Measurements from ENCODE around the gene GRAP2. TPM values are rescaled to one million over a fixed set of nuclear protein-coding genes. Genes with fewer than 3 reads are reported as not detected.
"Not testable (repeated sequence)": the region's sequence is repeated elsewhere in the genome, so short reads cannot be mapped to it uniquely, and the experiment has no call there.

GRAP2 gene
- total RNA-seq, result not detected in 2 replicates

DNA sequence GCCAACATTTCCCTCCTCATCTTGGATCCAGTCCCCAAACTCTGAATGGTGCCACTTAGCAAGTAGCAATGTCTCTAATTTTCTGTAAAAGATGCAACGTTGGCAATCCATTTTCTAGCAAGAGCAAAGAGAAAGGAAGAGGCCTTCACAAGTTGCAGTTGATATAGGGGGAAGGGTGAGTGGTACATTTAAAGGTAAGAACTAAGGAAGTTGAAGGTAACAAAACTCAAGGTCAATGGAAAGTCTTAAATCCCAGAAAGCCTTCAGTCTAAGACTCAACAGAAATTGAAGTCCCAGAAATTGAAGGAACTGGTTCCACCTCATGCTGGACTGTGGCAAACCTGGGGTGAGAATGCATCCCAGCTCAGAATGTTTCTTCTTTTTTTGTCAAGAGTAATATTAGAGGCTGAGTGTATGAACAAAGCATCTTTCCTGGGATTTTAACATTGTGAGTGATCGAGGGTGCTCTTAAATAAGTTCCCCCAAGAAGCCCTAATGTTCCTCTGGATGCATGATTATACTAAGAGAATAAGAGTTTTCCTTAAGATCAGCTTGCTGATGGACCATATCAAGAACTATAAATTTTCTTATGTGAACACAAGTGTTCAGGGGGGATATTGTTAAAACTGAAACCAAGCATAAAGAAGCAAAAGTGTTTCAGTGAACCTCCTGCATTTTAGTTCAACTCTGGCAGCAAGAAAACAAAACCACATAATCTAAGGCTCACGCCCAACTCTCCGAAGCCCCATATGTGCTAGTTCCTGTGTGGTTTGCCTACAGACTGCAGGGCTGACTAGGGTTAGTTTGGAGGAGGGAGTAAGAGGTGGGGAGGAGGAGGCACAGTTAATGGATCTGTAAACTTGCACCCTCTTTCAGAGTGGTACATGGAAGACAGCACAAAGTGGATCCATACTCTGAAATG is at the start of gene GRAP2:
GRAP2 (plus strand) TSS at position 779 of the 922 bp plus-strand sequence. CDS start 46,023 bp downstream, outside the sequence.
- DNase-seq (ENCODE audit: low read depth), result no peak

DNA sequence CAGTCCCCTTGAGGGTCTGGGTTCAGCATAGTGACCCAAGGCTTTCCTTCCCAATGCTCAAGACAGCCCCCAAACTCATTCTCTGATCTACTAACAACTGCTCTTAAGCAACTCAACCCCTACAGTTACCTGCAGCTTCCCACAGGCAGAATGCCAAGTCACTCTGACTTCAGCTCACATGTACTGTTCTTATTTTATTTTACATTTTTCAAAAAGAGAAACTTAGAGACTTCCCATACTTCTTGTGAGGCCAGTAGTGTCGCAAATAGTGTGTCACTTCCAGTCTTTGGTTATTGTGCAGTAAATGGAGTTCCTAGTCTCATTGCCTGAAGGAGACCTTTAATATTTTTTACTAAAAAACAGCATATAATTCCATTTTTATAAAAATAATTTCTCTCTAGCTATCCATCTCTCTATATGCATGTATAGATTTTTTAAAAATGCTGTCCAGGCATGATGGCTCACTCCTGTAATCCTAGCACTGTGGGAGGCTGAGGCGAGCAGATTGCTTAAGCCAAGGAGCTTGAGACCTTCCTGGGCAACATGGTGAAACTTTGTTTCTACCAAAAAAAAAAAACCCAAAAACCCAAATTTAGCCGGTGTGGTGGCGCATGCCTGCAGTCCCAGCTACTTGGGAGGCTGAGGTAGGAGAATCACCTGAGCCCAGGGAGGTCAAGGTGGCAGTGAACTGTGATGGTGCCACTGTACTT is 49.1 kb upstream of the GRAP2 start:
- no peak for DNase-seq (ENCODE audit: low read depth)

- no peak for DNase-seq (ENCODE audit: low read depth)
These were observed 48.1 kb upstream of the GRAP2 start for GRCh38 chr22:39852799-39853198.

- DNase-seq (ENCODE audit: low read depth), result no peak
These were observed 44.3 kb upstream of the GRAP2 start for GRCh38 chr22:39856588-39856987.

GRCh38 chr22:39859903-39860588 is 40.8 kb upstream of the GRAP2 start:
- DNase-seq (ENCODE audit: low read depth), result no peak

- DNase-seq (ENCODE audit: low read depth), result no peak
These were observed 32.1 kb upstream of the GRAP2 start for GRCh38 chr22:39868741-39869140.

DNA sequence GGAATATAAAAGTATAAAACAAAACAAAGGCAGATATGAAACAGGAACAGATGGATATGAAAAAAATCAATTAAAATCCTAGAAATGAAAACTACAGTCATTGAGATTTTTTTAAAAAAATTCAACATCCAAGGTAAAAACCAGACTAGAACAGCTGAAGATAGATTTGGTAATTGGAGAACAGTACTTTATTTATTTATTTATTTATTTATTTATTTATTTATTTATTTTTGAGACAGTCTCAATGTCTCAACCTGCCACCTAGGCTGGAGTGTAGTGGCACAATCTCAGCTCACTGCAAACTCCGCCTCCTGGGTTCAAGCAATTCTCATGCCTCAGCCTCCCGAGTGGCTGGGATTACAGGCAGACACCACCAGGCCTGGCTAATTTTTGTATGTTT is 31.1 kb upstream of the GRAP2 start:
- not testable (repeated sequence) for DNase-seq (ENCODE audit: low read depth)

- DNase-seq (ENCODE audit: low read depth), result no peak
These were observed 29.7 kb upstream of the GRAP2 start for GRCh38 chr22:39871008-39871798.

GRCh38 chr22:39872548-39872947 is 28.3 kb upstream of the GRAP2 start:
- DNase-seq (ENCODE audit: low read depth), result no peak

- DNase-seq (ENCODE audit: low read depth), result no peak
These were observed 26.9 kb upstream of the GRAP2 start for GRCh38 chr22:39873965-39874364.

DNA sequence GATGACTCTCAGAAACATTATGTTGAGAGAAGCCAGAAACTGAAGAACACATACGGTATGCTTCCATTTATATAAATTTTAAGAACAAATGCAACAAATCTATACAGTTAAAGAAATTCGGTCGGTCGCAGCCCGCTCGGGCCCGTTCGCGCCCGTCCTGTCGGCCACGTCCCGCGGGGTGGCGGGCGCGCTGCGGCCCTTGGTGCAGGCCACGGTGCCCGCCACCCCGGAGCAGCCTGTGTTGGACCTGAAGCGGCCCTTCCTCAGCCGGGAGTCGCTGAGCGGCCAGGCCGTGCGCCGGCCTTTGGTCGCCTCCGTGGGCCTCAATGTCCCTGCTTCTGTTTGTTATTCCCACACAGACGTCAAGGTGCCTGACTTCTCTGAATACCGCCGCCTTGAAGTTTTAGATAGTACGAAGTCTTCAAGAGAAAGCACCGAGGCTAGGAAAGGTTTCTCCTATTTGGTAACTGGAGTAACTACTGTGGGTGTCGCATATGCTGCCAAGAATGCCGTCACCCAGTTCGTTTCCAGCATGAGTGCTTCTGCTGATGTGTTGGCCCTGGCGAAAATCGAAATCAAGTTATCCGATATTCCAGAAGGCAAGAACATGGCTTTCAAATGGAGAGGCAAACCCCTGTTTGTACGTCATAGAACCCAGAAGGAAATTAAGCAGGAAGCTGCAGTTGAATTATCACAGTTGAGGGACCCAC is 25.6 kb upstream of the GRAP2 start:
- DNase-seq (ENCODE audit: low read depth), result not testable (repeated sequence)

DNA sequence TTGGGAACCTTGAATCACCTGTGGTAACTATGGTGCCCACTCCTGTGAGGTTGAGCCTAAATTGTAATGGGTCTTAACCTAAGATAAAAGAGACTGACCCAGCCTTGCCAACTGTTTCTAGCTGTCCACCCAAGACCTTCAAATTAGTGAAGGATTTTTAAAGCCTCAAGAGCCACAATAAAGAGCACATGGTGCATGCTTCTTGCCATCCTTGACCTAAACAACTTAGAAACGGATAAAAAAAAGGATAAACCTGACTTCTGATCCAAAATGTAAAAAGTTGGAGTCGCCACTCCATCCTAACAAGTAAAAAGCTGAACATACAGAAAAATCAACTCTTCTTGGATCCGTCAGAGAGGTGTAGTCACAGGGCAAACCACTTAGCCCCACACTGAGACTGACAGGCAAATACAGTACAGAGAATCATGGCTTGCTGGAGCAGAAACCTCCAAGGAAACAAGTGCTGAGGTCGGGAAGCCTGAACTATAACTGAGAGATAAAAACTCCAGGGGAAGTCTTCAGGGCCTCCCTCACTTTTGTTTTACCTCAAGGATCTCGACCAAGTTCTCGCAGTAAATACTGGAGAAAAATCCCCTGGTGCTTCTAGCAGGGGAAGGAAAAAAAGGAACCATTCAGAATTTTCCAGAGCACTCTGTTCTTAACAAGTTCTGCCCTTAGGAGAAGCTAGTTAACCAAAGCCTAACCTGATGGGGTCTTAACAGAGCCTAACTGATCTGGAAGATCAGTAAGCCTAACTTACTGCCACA is 23.6 kb upstream of the GRAP2 start:
- no peak for DNase-seq (ENCODE audit: low read depth)

GRCh38 chr22:39880722-39881121 is 20.2 kb upstream of the GRAP2 start:
- DNase-seq (ENCODE audit: low read depth), result no peak

DNA sequence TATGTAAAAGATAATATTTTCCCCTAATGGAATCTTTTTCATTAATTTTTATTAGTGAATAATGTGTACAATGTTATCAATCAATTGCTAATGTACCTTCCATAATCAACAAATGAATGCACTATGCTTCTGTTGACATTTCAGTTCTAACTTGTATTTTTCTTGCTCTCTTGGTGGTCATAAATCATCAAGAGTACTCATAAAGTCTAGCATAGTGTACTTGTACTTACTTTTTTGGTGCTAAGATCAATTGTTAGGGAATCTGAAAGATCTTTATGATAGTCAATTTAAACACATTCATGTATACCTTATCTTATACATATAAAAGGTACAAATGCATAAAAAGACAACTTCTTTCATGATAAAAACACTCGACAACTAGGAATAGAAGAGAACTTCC is 17.8 kb upstream of the GRAP2 start:
- DNase-seq (ENCODE audit: low read depth), result no peak

DNA sequence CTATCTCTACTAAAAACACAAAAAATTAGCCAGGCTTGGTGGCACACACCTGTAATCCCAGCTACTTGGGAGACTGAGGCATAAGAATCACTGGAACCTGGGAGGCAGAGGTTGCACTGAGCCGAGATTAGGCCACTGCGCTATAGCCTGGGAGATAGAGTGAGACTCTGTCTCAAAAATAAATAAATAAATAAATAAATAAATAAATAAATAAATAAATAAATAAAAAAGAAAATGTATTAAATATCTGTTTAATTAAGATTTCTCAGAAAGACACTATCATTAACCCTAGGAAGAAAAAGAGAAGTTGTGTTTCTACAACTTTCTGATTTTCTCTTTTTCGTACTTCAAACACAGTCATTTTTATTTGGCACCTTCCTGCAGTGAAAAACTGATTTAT is 11.0 kb upstream of the GRAP2 start:
- not testable (repeated sequence) for DNase-seq (ENCODE audit: low read depth)

DNA sequence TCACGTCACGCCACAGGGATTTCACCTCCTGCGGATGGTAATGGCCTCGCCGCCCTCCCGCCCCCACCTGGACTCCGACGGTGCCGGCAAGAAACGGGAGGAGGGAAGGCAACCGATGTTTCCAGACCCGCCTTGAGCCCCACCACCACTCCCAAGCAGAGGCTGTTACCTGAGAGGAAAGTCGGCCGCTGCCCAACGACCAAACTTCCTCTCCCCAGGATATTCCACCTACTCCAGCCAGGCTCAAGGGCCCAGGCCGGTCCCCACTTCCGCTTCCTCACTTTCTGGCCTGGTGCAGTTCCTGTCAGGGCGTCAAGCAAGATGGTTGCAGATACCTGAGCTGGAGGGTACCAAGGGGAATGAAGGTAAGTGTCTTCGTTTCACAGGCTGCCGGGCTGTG is 7.4 kb upstream of the GRAP2 start, which contains the start of gene ENTHD1:
ENTHD1 (minus strand) TSS at position 235 of the 400 bp plus-strand sequence. CDS start 6,012 bp downstream, outside the sequence.
- no peak for DNase-seq (ENCODE audit: low read depth)

DNA sequence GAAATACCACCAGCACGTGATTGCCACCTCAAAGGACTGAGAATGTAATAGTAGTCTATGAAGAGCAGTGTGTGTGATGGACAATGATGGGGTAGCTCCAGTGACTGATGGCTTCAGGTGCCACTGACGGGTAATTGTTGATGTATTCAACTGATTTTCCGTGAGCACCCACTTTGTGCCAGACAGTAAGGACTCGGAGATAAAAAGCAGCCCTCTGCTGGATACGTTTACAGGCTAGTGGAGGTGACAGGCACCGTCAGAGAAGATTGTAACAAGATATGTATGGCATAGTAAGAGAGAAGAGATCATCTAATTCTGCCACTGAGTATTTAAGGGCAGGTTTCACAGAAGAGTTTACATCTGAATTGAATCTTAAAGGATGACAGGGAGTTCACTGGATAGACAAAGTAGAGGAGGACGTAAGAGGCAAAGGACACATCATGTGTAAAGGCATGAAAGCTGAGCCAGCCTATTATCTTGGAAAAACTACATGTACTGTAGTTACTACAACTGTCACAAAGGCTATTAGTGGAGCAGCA is 6.3 kb upstream of the GRAP2 start:
- DNase-seq (ENCODE audit: low read depth), result no peak

GRCh38 chr22:39895682-39896081 is 5.2 kb upstream of the GRAP2 start:
- no peak for DNase-seq (ENCODE audit: low read depth)

GRCh38 chr22:39896313-39896996 is 4.4 kb upstream of the GRAP2 start:
- no peak for DNase-seq (ENCODE audit: low read depth)
